Parathyroid adenoma (tissue), 2 donors: Measurements from ENCODE around the gene PCBP3.

Experiments used
- H2AFZ ChIP-seq: fragments of 300-600 bp; sonication (generic); one replicate; pipeline ENCODE4 v1.7.0; 2017; ENCODE audit warnings: antibody characterized with exemption, mild to moderate bottlenecking
- H3K27ac ChIP-seq: fragments of 300-600 bp; sonication (generic); one replicate; pipeline ENCODE4 v1.7.0; 2017
- H3K27me3 ChIP-seq: fragments of 300-600 bp; sonication (generic); one replicate; pipeline ENCODE4 v1.7.0; 2017; ENCODE audit warnings: low read length; ENCODE audit not compliant: control insufficient read depth, insufficient read depth
- H3K36me3 ChIP-seq: fragments of 300-600 bp; sonication (generic); one replicate; pipeline ENCODE4 v1.7.0; 2017; ENCODE audit warnings: low read length; ENCODE audit not compliant: control insufficient read depth, insufficient read depth
- H3K4me1 ChIP-seq: fragments of 300-600 bp; sonication (generic); one replicate; pipeline ENCODE4 v1.7.0; 2017; ENCODE audit warnings: control low read depth
- H3K4me2 ChIP-seq: fragments of 300-600 bp; sonication (generic); one replicate; pipeline ENCODE4 v1.7.0; 2017; ENCODE audit warnings: low read length
- H3K4me3 ChIP-seq: fragments of 300-600 bp; sonication (generic); one replicate; pipeline ENCODE4 v1.7.0; 2017; ENCODE audit warnings: low read depth, low read length
- H3K79me2 ChIP-seq: fragments of 300-600 bp; sonication (generic); one replicate; pipeline ENCODE4 v1.7.0; 2017; ENCODE audit warnings: control low read depth
- H3K9ac ChIP-seq: fragments of 300-600 bp; sonication (generic); one replicate; pipeline ENCODE4 v1.7.0; 2017; ENCODE audit warnings: mild to moderate bottlenecking
- H3K9me3 ChIP-seq: fragments of 300-600 bp; sonication (generic); one replicate; pipeline ENCODE4 v1.7.0; 2017; ENCODE audit warnings: low read length; ENCODE audit not compliant: control insufficient read depth
- CTCF ChIP-seq: fragments of 300-600 bp; sonication (generic); IDR thresholded peaks from one replicate; pipeline ENCODE4 v1.7.0; 2017; ENCODE audit warnings: antibody characterized with exemption, mild to moderate bottlenecking
- donor health status: primary hyperparathyroidism.

The PCBP3 gene

GRCh38 chr21:45938811-45939520, 295.4 kb downstream of the PCBP3 start:
- no peaks in the 10 kb centered on the region for H3K79me2 ChIP-seq
- no peak for TF ChIP-seq CTCF
- H3K4me2 ChIP-seq, result no peak overlapping the region
- H3K9ac ChIP-seq, result no peak overlapping the region
- no peak overlapping the region for H2AFZ ChIP-seq
- H3K27me3 ChIP-seq, result no peaks in the 10 kb centered on the region
- no peaks in the 10 kb centered on the region for H3K36me3 ChIP-seq
- no peaks in the 10 kb centered on the region for H3K4me1 ChIP-seq
- no peaks in the 10 kb centered on the region for H3K9me3 ChIP-seq
- no peak overlapping the region for H3K27ac ChIP-seq
- no peak overlapping the region for H3K4me3 ChIP-seq

DNA sequence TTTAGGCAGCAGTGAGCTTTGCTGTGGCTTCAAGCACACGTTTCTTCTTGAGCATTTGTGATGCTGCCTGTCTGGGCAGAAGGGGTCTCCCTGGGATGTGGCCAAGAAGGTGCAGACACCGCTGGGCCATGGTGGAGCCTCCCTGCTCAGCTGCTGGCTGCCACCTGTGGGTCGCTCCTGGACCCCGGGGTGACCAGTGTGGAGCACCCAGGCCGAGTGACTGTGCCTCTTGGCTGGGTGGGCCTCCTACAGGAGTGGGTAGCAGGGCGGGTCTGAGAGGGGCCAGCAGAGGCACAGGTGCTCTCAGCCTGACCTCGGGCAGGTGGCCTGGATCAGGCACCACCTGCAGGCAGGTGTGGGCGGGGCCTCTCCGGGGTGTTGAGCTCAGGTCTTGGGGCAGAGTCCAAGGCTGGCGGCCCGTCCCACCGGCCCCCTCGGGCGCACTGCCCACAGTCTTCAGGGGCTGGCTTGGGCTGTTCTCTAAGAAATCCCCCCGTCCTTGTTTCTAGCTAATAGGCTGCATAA, 296.1 kb downstream of the PCBP3 start:
- no peaks in the 10 kb centered on the region for H3K36me3 ChIP-seq
- TF ChIP-seq CTCF, result no peak
- H3K4me3 ChIP-seq, result no peak overlapping the region
- H3K79me2 ChIP-seq, result no peaks in the 10 kb centered on the region
- no peaks in the 10 kb centered on the region for H3K27me3 ChIP-seq
- no peaks in the 10 kb centered on the region for H3K4me1 ChIP-seq
- H3K9ac ChIP-seq, result no peak overlapping the region
- H3K4me2 ChIP-seq, result no peak overlapping the region
- H3K27ac ChIP-seq, result no peak overlapping the region
- H3K9me3 ChIP-seq, result no peaks in the 10 kb centered on the region
- H2AFZ ChIP-seq, result no peak overlapping the region

- H3K4me3 ChIP-seq, result no peak overlapping the region
- H3K9me3 ChIP-seq, result no peaks in the 10 kb centered on the region
- H3K36me3 ChIP-seq, result no peaks in the 10 kb centered on the region
- no peaks in the 10 kb centered on the region for H3K79me2 ChIP-seq
- H3K4me1 ChIP-seq, result no peaks in the 10 kb centered on the region
- H3K27me3 ChIP-seq, result no peaks in the 10 kb centered on the region
- TF ChIP-seq CTCF, result no peak
- H3K4me2 ChIP-seq, result no peak overlapping the region
- H3K9ac ChIP-seq, result no peak overlapping the region
- H2AFZ ChIP-seq, result no peak overlapping the region
- H3K27ac ChIP-seq, result no peak overlapping the region
Measured at GRCh38 chr21:45940091-45940490, 296.6 kb downstream of the PCBP3 start.

DNA sequence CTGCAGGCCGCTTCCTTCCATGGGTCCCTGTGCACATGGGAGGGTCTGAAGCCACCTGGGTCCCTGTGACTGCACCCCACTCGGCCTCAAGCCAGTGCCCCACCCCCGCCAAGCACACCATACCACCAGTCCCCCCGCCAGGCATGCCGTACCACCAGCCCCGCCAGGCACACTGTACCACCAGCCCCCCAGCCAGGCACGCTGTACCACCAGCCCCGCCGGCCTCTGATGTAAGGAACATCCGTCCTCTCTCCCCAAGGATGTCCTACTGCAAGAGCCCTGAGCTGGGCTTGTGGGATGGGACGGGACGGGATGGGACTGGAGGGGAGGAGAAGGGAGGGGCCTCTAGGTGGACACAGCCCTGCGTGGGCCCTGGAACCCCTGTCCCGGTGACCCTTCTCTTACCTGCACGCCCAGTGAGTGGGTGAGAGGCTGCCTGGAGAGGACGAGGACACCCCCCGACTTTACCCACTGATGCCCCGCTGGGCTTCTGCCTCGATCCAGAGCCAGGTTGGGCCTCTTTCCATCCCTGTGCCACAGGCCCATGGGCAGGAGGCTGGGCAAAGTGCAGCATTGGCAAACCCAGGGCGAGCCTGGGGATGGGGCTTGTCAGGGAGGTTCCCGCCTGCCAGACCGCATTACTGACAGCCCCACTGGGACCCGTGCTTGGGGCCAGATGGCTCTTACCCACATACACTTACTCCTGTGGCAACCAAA, 297.3 kb downstream of the PCBP3 start:
- H3K4me1 ChIP-seq, result no peaks in the 10 kb centered on the region
- H3K79me2 ChIP-seq, result no peaks in the 10 kb centered on the region
- H3K4me3 ChIP-seq, result no peak overlapping the region
- H3K27me3 ChIP-seq, result no peaks in the 10 kb centered on the region
- no peak overlapping the region for H2AFZ ChIP-seq
- H3K27ac ChIP-seq, result no peak overlapping the region
- no peaks in the 10 kb centered on the region for H3K9me3 ChIP-seq
- no peak for TF ChIP-seq CTCF
- no peaks in the 10 kb centered on the region for H3K36me3 ChIP-seq
- no peak overlapping the region for H3K9ac ChIP-seq
- no peak overlapping the region for H3K4me2 ChIP-seq
